Glutamatergic neuron (in vitro differentiated cells): Measurements from ENCODE around the gene MTFR2. TPM values are rescaled to one million over a fixed set of nuclear protein-coding genes. Genes with fewer than 3 reads are reported as not detected.

Experiments
- DNase-seq: peaks from one replicate; pipeline ENCODE4 v3.0.0; 2022
- H3K27ac Mint-ChIP-seq: one replicate; pipeline ENCODE4 v1.8.0; 2020; ENCODE audit warnings: mild to moderate bottlenecking, mixed read lengths, inconsistent platforms; ENCODE audit not compliant: unreplicated experiment
- H3K27me3 Mint-ChIP-seq: one replicate; pipeline ENCODE4 v1.8.0; 2020; ENCODE audit warnings: mild to moderate bottlenecking, moderate library complexity, mixed read lengths, inconsistent platforms; ENCODE audit not compliant: unreplicated experiment
- H3K36me3 Mint-ChIP-seq: one replicate; pipeline ENCODE4 v1.8.0; 2020; ENCODE audit warnings: mild to moderate bottlenecking, mixed read lengths, inconsistent platforms; ENCODE audit not compliant: unreplicated experiment
- H3K4me1 Mint-ChIP-seq: one replicate; pipeline ENCODE4 v1.8.0; 2020; ENCODE audit warnings: mild to moderate bottlenecking, low read depth, mixed read lengths, inconsistent platforms; ENCODE audit not compliant: unreplicated experiment
- H3K4me3 Mint-ChIP-seq: one replicate; pipeline ENCODE4 v1.8.0; 2020; ENCODE audit warnings: mild to moderate bottlenecking, mixed read lengths, inconsistent platforms; ENCODE audit not compliant: unreplicated experiment
- H3K9me3 Mint-ChIP-seq: one replicate; pipeline ENCODE4 v1.8.0; 2020; ENCODE audit warnings: mild to moderate bottlenecking, moderate library complexity, mixed read lengths, inconsistent platforms; ENCODE audit not compliant: unreplicated experiment
- total RNA-seq: library from RNA; stranded (reverse); fragmentation: NEBNext Ultra II Directional; extraction: Animal tissue kit (Norgen Biotek cat#: 25700); gene quantifications from one replicate; pipeline ENCODE4 v1.2.1, GENCODE V29; 2021; ENCODE audit not compliant: unreplicated experiment
- TF ChIP-seq, protein P1 (sequence below): fragments of 200-600 bp; sonication (generic); IDR thresholded peaks from one replicate; pipeline ENCODE4 v1.5.0; 2021; ENCODE audit not compliant: partially characterized antibody, unreplicated experiment

The MTFR2 gene
- total RNA-seq, 1 donor from 2014 or later, result 1.9 TPM

DNA sequence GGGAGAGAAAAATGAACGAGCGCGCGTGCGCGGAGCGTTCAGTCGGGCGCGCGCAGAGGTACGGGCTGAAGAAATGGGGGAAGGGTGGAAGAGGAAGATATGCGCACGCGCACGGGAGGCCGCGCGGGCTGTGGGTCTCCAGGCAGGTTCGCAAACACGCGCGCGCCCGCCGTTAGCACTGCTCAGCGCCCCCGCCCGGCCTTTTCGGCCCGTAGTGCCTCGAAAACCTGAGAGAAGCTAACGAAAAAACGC lies 39.1 kb upstream of the MTFR2 start:
- H3K27ac Mint-ChIP-seq, result peak overlapping the region; percentile 100
- H3K9me3 Mint-ChIP-seq, result peaks cover 14% of the 10 kb centered on the region
- H3K27me3 Mint-ChIP-seq, result peaks cover 17% of the 10 kb centered on the region
- TF ChIP-seq, protein P1, sequence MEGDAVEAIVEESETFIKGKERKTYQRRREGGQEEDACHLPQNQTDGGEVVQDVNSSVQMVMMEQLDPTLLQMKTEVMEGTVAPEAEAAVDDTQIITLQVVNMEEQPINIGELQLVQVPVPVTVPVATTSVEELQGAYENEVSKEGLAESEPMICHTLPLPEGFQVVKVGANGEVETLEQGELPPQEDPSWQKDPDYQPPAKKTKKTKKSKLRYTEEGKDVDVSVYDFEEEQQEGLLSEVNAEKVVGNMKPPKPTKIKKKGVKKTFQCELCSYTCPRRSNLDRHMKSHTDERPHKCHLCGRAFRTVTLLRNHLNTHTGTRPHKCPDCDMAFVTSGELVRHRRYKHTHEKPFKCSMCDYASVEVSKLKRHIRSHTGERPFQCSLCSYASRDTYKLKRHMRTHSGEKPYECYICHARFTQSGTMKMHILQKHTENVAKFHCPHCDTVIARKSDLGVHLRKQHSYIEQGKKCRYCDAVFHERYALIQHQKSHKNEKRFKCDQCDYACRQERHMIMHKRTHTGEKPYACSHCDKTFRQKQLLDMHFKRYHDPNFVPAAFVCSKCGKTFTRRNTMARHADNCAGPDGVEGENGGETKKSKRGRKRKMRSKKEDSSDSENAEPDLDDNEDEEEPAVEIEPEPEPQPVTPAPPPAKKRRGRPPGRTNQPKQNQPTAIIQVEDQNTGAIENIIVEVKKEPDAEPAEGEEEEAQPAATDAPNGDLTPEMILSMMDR, result peak; percentile 5
- peak; percentile 94 for DNase-seq
- H3K4me3 Mint-ChIP-seq, result peak overlapping the region; percentile 100
- H3K36me3 Mint-ChIP-seq, result no peaks in the 10 kb centered on the region
- H3K4me1 Mint-ChIP-seq, result peaks cover 19% of the 10 kb centered on the region

DNA sequence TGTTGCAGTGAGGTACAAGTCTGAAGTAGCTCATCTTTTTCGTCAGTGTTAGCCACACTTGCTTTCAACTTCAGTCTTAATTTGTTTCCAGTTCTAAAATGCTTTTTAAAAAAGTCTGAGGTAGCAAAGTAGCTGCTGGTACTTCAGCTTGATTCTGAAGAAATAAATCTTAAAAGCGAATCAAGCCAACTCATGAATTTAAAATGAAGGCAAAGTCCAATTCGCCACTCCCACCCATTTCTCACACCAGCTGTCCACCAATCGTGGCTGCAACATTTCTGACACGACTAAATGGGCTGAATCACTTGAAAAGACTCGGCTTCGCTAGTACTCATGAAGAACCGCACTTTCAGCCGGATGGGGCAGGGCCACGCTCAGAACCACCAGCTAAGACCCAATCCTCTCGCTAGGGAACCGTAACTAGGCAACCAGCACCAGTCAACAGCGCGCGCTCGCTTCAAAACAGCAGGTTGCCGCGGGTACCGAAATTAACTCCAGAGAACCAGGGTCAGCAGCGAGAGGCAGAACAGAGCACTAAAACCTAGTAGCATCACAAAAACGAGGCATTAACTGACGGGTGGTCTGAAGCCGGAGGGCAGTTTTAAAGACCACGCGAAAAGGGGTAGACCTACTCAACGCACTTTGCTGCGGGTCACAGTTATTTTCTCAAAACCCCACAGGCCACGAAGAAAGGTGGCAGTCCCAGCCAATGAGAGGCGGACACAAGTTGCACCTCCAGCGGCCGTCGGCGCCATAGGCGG lies 38.6 kb upstream of the MTFR2 start:
- Mint-ChIP-seq H3K9me3 (peaks cover 14% of the 10 kb centered on the region), H3K27me3 (peaks cover 17% of the 10 kb centered on the region), H3K4me1 (peaks cover 19% of the 10 kb centered on the region), H3K36me3 (no peaks in the 10 kb centered on the region), H3K4me3 (peak overlapping the region; percentile 100), H3K27ac (peak overlapping the region; percentile 100)
- TF ChIP-seq, protein P1, result peak; percentile 19
- DNase-seq, result peak; percentile 63

DNA sequence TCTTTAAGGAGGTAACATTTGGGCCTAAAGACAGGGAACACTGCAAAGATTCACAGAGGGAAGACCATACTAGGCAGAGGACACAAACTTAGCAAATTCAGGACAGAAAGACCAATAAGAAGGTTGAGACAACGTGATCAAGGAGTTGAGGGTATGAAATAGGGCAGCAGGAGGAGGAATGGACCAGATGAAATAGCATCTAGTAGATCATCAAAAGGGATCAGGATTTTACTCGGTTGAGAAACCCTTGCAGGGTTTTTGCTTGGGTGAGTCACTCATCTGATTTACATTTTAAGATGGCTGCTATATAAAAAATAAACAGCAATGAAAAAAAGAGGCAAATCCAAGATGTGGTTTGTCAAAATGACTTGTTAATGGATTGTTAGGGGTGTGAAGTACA lies 34.8 kb upstream of the MTFR2 start:
- H3K9me3 Mint-ChIP-seq, result peaks cover 12% of the 10 kb centered on the region
- peaks cover 26% of the 10 kb centered on the region for H3K4me1 Mint-ChIP-seq
- no peaks in the 10 kb centered on the region for H3K36me3 Mint-ChIP-seq
- H3K27me3 Mint-ChIP-seq, result peaks cover 13% of the 10 kb centered on the region
- TF ChIP-seq, protein P1, result no peak
- DNase-seq, result no peak
- H3K27ac Mint-ChIP-seq, result no peak overlapping the region
- H3K4me3 Mint-ChIP-seq, result peak overlapping the region; percentile 23

GRCh38 chr6:136282906-136283305 lies 32.8 kb upstream of the MTFR2 start:
- H3K4me3 Mint-ChIP-seq, result no peak overlapping the region

GRCh38 chr6:136280032-136280609 lies 30.0 kb upstream of the MTFR2 start:
- peaks cover 2% of the 10 kb centered on the region for H3K27me3 Mint-ChIP-seq
- no peaks in the 10 kb centered on the region for H3K9me3 Mint-ChIP-seq
- no peaks in the 10 kb centered on the region for H3K36me3 Mint-ChIP-seq
- no peak for DNase-seq
- no peak overlapping the region for H3K4me3 Mint-ChIP-seq
- peaks cover 19% of the 10 kb centered on the region for H3K4me1 Mint-ChIP-seq
- TF ChIP-seq, protein P1, result no peak
- H3K27ac Mint-ChIP-seq, result no peak overlapping the region

More at GRCh38 chr6:136282906-136283305, 32.8 kb upstream of the MTFR2 start:
- Mint-ChIP-seq H3K36me3 (no peaks in the 10 kb centered on the region), H3K9me3 (no peaks in the 10 kb centered on the region), H3K4me1 (peaks cover 21% of the 10 kb centered on the region), H3K27ac (no peak overlapping the region), H3K27me3 (peaks cover 2% of the 10 kb centered on the region)
- TF ChIP-seq, protein P1, result no peak
- DNase-seq, result no peak
